Upper lobe of right lung (tissue), 1 donor: ENCODE measurements around the gene MC4R. TPM values are rescaled to one million over a fixed set of nuclear protein-coding genes. Genes with fewer than 3 reads are reported as not detected.

ENCODE experiments used
- ATAC-seq: fragments of 200-7000 bp; cut with Tn5 transposase; one replicate; pipeline ENCODE4 v1.9.1; 2020; ENCODE audit warnings: mild to moderate bottlenecking, moderate library complexity
- DNase-seq: peaks from one replicate; pipeline ENCODE4 v3.0.0-alpha.2; 2020
- H3K27ac ChIP-seq: fragments of 200-600 bp; one replicate; pipeline ENCODE4 v1.8.0; 2022
- H3K27me3 ChIP-seq: fragments of 200-600 bp; one replicate; pipeline ENCODE4 v1.8.0; 2022; ENCODE audit warnings: mild to moderate bottlenecking
- H3K36me3 ChIP-seq: fragments of 200-600 bp; one replicate; pipeline ENCODE4 v1.8.0; 2022
- H3K4me1 ChIP-seq: fragments of 200-600 bp; one replicate; pipeline ENCODE4 v1.8.0; 2022
- H3K4me3 ChIP-seq: fragments of 200-600 bp; one replicate; pipeline ENCODE4 v1.8.0; 2022; ENCODE audit warnings: mild to moderate bottlenecking
- H3K9me3 ChIP-seq: fragments of 200-600 bp; one replicate; pipeline ENCODE4 v1.8.0; 2022
- CTCF ChIP-seq: fragments of 200-600 bp; IDR thresholded peaks from one replicate; pipeline ENCODE4 v1.8.0; 2022; ENCODE audit warnings: antibody characterized with exemption
- intact Hi-C: fragments of 100-400 bp; cut with DNase I; formaldehyde crosslinking; loops from one replicate; pipeline ENCODE4 v1.11.0; 2022
- total RNA-seq: library from RNA; stranded (reverse); fragmentation: NEBNext Ultra II Directional; extraction: Animal tissue kit (Norgen Biotek cat#: 25700); gene quantifications from one replicate; pipeline ENCODE4 v1.2.1, GENCODE V29; 2021
- donor health status: DM: no; HTN: yes; CAD: no; lungs with severe emphysema.

MC4R gene
- total RNA-seq, 1 donor from 2014 or later = not detected

- H3K9me3 ChIP-seq = no peaks in the 10 kb centered on the region
- ATAC-seq (no peak), DNase-seq (no peak)
- no peak for TF ChIP-seq CTCF
- H3K4me3 ChIP-seq = no peak overlapping the region
- no peaks in the 10 kb centered on the region for H3K4me1 ChIP-seq
- H3K27ac ChIP-seq = no peak overlapping the region
- no peaks in the 10 kb centered on the region for H3K36me3 ChIP-seq
- intact Hi-C loops = no loop called here
- no peaks in the 10 kb centered on the region for H3K27me3 ChIP-seq
Observed at GRCh38 chr18:60350941-60351340, 21.6 kb downstream of the MC4R start.

GRCh38 chr18:60350150-60350549, 22.4 kb downstream of the MC4R start:
- no peaks in the 10 kb centered on the region for H3K4me1 ChIP-seq
- H3K4me3 ChIP-seq = no peak overlapping the region
- intact Hi-C loops = no loop called here
- no peak for DNase-seq
- no peak for TF ChIP-seq CTCF
- ATAC-seq = no peak
- no peaks in the 10 kb centered on the region for H3K9me3 ChIP-seq
- H3K36me3 ChIP-seq = no peaks in the 10 kb centered on the region
- no peak overlapping the region for H3K27ac ChIP-seq
- H3K27me3 ChIP-seq = no peaks in the 10 kb centered on the region

DNA sequence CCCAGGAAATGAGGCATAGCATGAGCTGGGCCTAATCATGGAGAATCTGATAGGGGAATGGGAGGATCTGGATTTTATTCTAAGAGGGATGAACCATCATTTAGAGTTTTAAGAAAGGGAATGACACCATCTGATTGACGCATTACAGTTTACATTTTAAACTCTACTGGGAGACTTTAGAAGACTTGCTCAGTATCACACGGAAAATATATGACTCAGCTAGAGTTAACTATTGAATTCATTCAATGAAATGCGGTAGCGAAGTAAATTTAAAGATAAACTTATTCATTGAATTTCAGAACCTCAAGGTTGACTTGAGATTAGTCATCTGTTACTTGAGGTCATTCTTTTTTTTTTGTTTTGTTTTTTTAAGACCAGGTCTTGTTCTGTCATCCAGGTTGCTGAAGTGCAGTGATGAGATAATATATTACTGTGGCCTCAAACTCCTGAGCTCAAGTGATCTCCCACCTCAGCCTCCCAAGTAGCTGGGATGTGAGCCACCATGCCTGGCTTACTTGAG, 25.0 kb downstream of the MC4R start:
- Histone ChIP-seq H3K27me3 (no peaks in the 10 kb centered on the region), H3K4me1 (no peaks in the 10 kb centered on the region), H3K36me3 (no peaks in the 10 kb centered on the region), H3K4me3 (no peak overlapping the region), H3K9me3 (no peaks in the 10 kb centered on the region), H3K27ac (no peak overlapping the region)
- no peak for TF ChIP-seq CTCF
- DNase-seq (no peak), ATAC-seq (no peak)
- intact Hi-C loops = no loop called here

DNA sequence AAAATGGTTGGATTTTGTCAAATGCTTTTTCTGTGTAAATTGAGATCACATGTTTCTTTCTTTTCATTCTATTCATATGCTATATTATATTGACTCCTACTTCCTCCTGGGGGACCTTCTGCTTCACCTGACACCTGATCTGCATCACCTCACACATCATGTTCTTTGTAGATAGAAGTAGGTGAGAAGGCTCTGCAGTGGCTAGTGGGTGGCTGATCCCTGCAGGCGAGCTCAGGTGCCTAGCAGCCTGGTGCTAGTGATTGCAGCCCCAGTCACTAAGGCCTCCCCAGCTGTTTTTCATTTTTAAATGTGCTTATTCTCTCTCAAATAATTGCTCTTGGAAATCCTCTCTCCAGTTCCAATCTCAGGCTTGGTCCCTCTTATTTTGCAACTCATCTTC, 33.6 kb downstream of the MC4R start:
- H3K27me3 ChIP-seq = no peaks in the 10 kb centered on the region
- H3K27ac ChIP-seq = no peak overlapping the region
- H3K9me3 ChIP-seq = no peaks in the 10 kb centered on the region
- no peak for ATAC-seq
- no peaks in the 10 kb centered on the region for H3K4me1 ChIP-seq
- H3K36me3 ChIP-seq = no peaks in the 10 kb centered on the region
- no peak for TF ChIP-seq CTCF
- no peak overlapping the region for H3K4me3 ChIP-seq
- intact Hi-C loops = no loop called here
- DNase-seq = no peak

- Histone ChIP-seq H3K4me1 (no peaks in the 10 kb centered on the region), H3K36me3 (no peaks in the 10 kb centered on the region), H3K27me3 (no peaks in the 10 kb centered on the region), H3K9me3 (no peaks in the 10 kb centered on the region), H3K27ac (no peak overlapping the region), H3K4me3 (no peak overlapping the region)
- no peak for DNase-seq
- ATAC-seq = no peak
- intact Hi-C loops = no loop called here
- TF ChIP-seq CTCF = no peak
Observed at GRCh38 chr18:60331890-60332289, 40.7 kb downstream of the MC4R start.

- Histone ChIP-seq H3K27me3 (no peaks in the 10 kb centered on the region), H3K36me3 (no peaks in the 10 kb centered on the region), H3K4me3 (no peak overlapping the region), H3K9me3 (no peaks in the 10 kb centered on the region), H3K27ac (no peak overlapping the region), H3K4me1 (no peaks in the 10 kb centered on the region)
- intact Hi-C loops = no loop called here
- no peak for ATAC-seq
- DNase-seq = no peak
- TF ChIP-seq CTCF = no peak
Observed at GRCh38 chr18:60329131-60329530, 43.4 kb downstream of the MC4R start.
